NCI-H2171 (cell line): Measurements from ENCODE around the gene MAP2K3.

Experiments
- DNase-seq: peaks from one replicate; lab custom pipeline; 2025; lab: John Stamatoyannopoulos, UW

MAP2K3 gene

GRCh38 chr17:21351366-21352065 is 67.0 kb downstream of the MAP2K3 start:
- no peak for DNase-seq

- DNase-seq: no peak
These were observed 67.9 kb downstream of the MAP2K3 start for GRCh38 chr17:21352221-21352980.

- no peak for DNase-seq
These were observed 68.4 kb downstream of the MAP2K3 start for GRCh38 chr17:21352981-21353265.

- DNase-seq: no peak
These were observed 69.0 kb downstream of the MAP2K3 start for GRCh38 chr17:21353326-21354010.

GRCh38 chr17:21354796-21355385 is 70.4 kb downstream of the MAP2K3 start:
- DNase-seq: no peak

- DNase-seq: no peak
These were observed 71.1 kb downstream of the MAP2K3 start for GRCh38 chr17:21355586-21355985.

GRCh38 chr17:21356537-21357127 is 72.1 kb downstream of the MAP2K3 start:
- no peak for DNase-seq

GRCh38 chr17:21357281-21357680 is 72.8 kb downstream of the MAP2K3 start:
- DNase-seq: no peak

- DNase-seq: no peak
These were observed 73.5 kb downstream of the MAP2K3 start for GRCh38 chr17:21357696-21358656.

- no peak for DNase-seq
These were observed 74.4 kb downstream of the MAP2K3 start for GRCh38 chr17:21358682-21359482.

GRCh38 chr17:21359483-21359840 is 75.0 kb downstream of the MAP2K3 start:
- DNase-seq: no peak

- DNase-seq: no peak
These were observed 75.5 kb downstream of the MAP2K3 start for GRCh38 chr17:21360048-21360447.

GRCh38 chr17:21361020-21361809 is 76.7 kb downstream of the MAP2K3 start:
- no peak for DNase-seq

- DNase-seq: no peak
These were observed 77.9 kb downstream of the MAP2K3 start for GRCh38 chr17:21362331-21362931.

GRCh38 chr17:21363776-21364642 is 79.5 kb downstream of the MAP2K3 start:
- no peak for DNase-seq
